ENCODE measurements around the gene KCNB1. TPM values are rescaled to one million over a fixed set of nuclear protein-coding genes. Genes with fewer than 3 reads are reported as not detected.

Gene KCNB1
- total and polyA plus RNA-seq, 2 of the 4 experiments (the other 2 are of a cell fraction) = 0.05 TPM; not detected in 1

GRCh38 chr20:49340161-49340966 lies 142.1 kb downstream of the KCNB1 start:
- no peak overlapping the region for H2AK5ac ChIP-seq (ENCODE audit: low read depth, low read length)
- no peak overlapping the region for H3K4me2 ChIP-seq (ENCODE audit: low read depth, low read length)
- no peaks in the 10 kb centered on the region for H4K20me1 ChIP-seq (ENCODE audit: insufficient read depth, low read length)
- TF ChIP-seq USF2 (IDR thresholded peaks at IDR 0.05; ENCODE audit: low read depth, low read length) (no peak), POLR2A (IDR thresholded peaks at IDR 0.05; ENCODE audit: low read depth, low read length) (no peak), MXI1 (IDR thresholded peaks at IDR 0.05; ENCODE audit: borderline replicate concordance, low read depth, low read length) (no peak), FOS (IDR thresholded peaks at IDR 0.05; ENCODE audit: low read depth, low read length) (no peak), MAZ (IDR thresholded peaks at IDR 0.05; ENCODE audit: borderline replicate concordance, low read depth, low read length) (no peak), NFE2L2 (IDR thresholded peaks at IDR 0.05; ENCODE audit: low read depth, low read length) (no peak), CEBPB (IDR thresholded peaks at IDR 0.05; ENCODE audit: low read depth, low read length) (no peak), RCOR1 (IDR thresholded peaks at IDR 0.05; ENCODE audit: insufficient replicate concordance, low read length) (no peak)
- TF ChIP-seq, protein P1, sequence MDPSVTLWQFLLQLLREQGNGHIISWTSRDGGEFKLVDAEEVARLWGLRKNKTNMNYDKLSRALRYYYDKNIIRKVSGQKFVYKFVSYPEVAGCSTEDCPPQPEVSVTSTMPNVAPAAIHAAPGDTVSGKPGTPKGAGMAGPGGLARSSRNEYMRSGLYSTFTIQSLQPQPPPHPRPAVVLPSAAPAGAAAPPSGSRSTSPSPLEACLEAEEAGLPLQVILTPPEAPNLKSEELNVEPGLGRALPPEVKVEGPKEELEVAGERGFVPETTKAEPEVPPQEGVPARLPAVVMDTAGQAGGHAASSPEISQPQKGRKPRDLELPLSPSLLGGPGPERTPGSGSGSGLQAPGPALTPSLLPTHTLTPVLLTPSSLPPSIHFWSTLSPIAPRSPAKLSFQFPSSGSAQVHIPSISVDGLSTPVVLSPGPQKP (IDR thresholded peaks at IDR 0.05; ENCODE audit: borderline replicate concordance, low read depth, low read length) = no peak
- no peak overlapping the region for H3K14ac ChIP-seq (replicated peaks; ENCODE audit: low read depth, low read length)
- H3K9ac ChIP-seq (ENCODE audit: low read depth, low read length) = no peak overlapping the region
- H3K4ac ChIP-seq (ENCODE audit: low read depth, low read length) = no peak overlapping the region
- H4K8ac ChIP-seq (ENCODE audit: low read depth in 2 of 2, low read length in 2 of 2) = no peak overlapping the region
- WGBS, 2 experiments (ENCODE audit: extremely low coverage in 2 of 2, insufficient read length in 1 of 2) = 44% methylated on average over 5 of the region's 14 CpGs; no CpG with 5 or more reads in 1 of the 2 experiments
- H3K36me3 ChIP-seq (ENCODE audit: control insufficient read depth, insufficient read depth, low read length) = no peaks in the 10 kb centered on the region
- peaks cover 7% of the 10 kb centered on the region; the same call in 1 of the 2 replicates for H3K4me1 ChIP-seq (ENCODE audit: control insufficient read depth, insufficient read depth, low read length)
- DNase-seq (no peak), ATAC-seq (ENCODE audit: low read depth) (no peak)
- no peak overlapping the region for H3K23ac ChIP-seq (ENCODE audit: low read depth, low read length)
- dilution Hi-C loops (cut with HindIII; ENCODE audit: low sequenced_read_pairs, unreplicated experiment) = no loop called here
- no peak overlapping the region for H3K27ac ChIP-seq (ENCODE audit: insufficient read depth, low read length)
- no peak overlapping the region for H2BK20ac ChIP-seq (ENCODE audit: low read depth, low read length)
- H2BK120ac ChIP-seq (ENCODE audit: low read depth, low read length) = no peak overlapping the region
- CTCF ChIA-PET = interaction anchor here (0.6 kb wide), 1 partner anchor 57 kb away, joined by 3 read pairs; no protein-coding TSS in a partner anchor
- H3K27me3 ChIP-seq (ENCODE audit: control insufficient read depth, insufficient read depth, low read length) = peaks cover 15% of the 10 kb centered on the region
- no peaks in the 10 kb centered on the region for H3K9me3 ChIP-seq (ENCODE audit: control insufficient read depth, insufficient read depth, low read length)
- no peak overlapping the region for H4K91ac ChIP-seq (ENCODE audit: insufficient read depth, low read depth, low read length)
- H4K5ac ChIP-seq (ENCODE audit: low read depth, low read length) = no peak overlapping the region
- H2BK15ac ChIP-seq (ENCODE audit: low read depth, low read length) = no peak overlapping the region
- peaks cover 4% of the 10 kb centered on the region; the same call in 1 of the 2 replicates for H3K9me1 ChIP-seq (ENCODE audit: insufficient read depth, low read length)
- BruUV-seq (replicated peaks) = no TSS peak
- H3K56ac ChIP-seq (ENCODE audit: extremely low read depth, insufficient read depth, low read length) = no peak overlapping the region
- no peak overlapping the region for H2BK5ac ChIP-seq (ENCODE audit: low read depth, low read length, poor library complexity, severe bottlenecking)
- no peaks in the 10 kb centered on the region for H3K79me1 ChIP-seq (ENCODE audit: low read depth in 1 of 2, low read length in 2 of 2)
- in situ Hi-C loops (cut with MboI; ENCODE audit: low sequenced_read_pairs) = loop anchor here (25.0 kb wide), 1 partner anchor 522 kb away; no protein-coding TSS in a partner anchor
- POLR2A ChIA-PET (ENCODE audit: unreplicated experiment) = no interaction called here
- no peak overlapping the region for H2AFZ ChIP-seq (replicated peaks; ENCODE audit: low read length, poor library complexity)
- no peak overlapping the region for H3K18ac ChIP-seq (ENCODE audit: low read depth, low read length)
- H2AK9ac ChIP-seq (replicated peaks; ENCODE audit: low read depth, low read length, poor library complexity) = no peak overlapping the region
- intact Hi-C loops (cut with micrococcal nuclease) = no loop called here
- H3K4me3 ChIP-seq (ENCODE audit: insufficient read depth, low read depth, low read length) = no peak overlapping the region

Measured in IMR-90 (cell line).